ENCODE measurements around the gene SLC28A2. TPM values are rescaled to one million over a fixed set of nuclear protein-coding genes. Genes with fewer than 3 reads are reported as not detected.

Gene SLC28A2
- total and polyA plus RNA-seq, 9 of the 15 experiments (the other 6 are each of a cell fraction or from before 2014, with no cell fraction given) = 0.03 to 0.04 TPM; not detected in 7

GRCh38 chr15:45225506-45226273, 26.3 kb upstream of the SLC28A2 start (continued):
- no peak for TF ChIP-seq TSHZ1 (CRISPR knock-in tag; IDR thresholded peaks at IDR 0.05)
- no peak for TF ChIP-seq MGA (IDR thresholded peaks at IDR 0.05)
- TF ChIP-seq ZNF586 (CRISPR knock-in tag; conservative IDR thresholded peaks at IDR 0.05) = no peak
- TF ChIP-seq ATF7 (IDR thresholded peaks at IDR 0.05) = peak; percentile 56; the same call in 1 of the 2 replicates
- no peak for TF ChIP-seq ZNF184 (CRISPR knock-in tag; IDR thresholded peaks at IDR 0.05)
- no peak for TF ChIP-seq ZNF24 (IDR thresholded peaks at IDR 0.05)
- no peak for TF ChIP-seq MAX (CRISPR knock-in tag; IDR thresholded peaks at IDR 0.05)
- no peak for TF ChIP-seq PURB (CRISPR knock-in tag; IDR thresholded peaks at IDR 0.05; ENCODE audit: low read depth)
- TF ChIP-seq SMAD1 (IDR thresholded peaks at IDR 0.05; ENCODE audit: low read depth, low read length, partially characterized antibody) = no peak
- no peak for TF ChIP-seq ZNF384 (IDR thresholded peaks at IDR 0.05; ENCODE audit: low read depth, low read length)
- no peak for TF ChIP-seq RB1 (IDR thresholded peaks at IDR 0.05; ENCODE audit: low read depth)
- no peak for TF ChIP-seq IFI16 (CRISPR knock-in tag; IDR thresholded peaks at IDR 0.05)
- no peak for TF ChIP-seq SETDB1 (IDR thresholded peaks at IDR 0.05; ENCODE audit: low read length)
